ENCODE data around the gene STPG3. TPM values are rescaled to one million over a fixed set of nuclear protein-coding genes. Genes with fewer than 3 reads are reported as not detected.

STPG3 gene
- total and polyA plus RNA-seq, 2 of the 13 experiments (the other 11 are each of a cell fraction or from before 2014, with no cell fraction given), result not detected

DNA sequence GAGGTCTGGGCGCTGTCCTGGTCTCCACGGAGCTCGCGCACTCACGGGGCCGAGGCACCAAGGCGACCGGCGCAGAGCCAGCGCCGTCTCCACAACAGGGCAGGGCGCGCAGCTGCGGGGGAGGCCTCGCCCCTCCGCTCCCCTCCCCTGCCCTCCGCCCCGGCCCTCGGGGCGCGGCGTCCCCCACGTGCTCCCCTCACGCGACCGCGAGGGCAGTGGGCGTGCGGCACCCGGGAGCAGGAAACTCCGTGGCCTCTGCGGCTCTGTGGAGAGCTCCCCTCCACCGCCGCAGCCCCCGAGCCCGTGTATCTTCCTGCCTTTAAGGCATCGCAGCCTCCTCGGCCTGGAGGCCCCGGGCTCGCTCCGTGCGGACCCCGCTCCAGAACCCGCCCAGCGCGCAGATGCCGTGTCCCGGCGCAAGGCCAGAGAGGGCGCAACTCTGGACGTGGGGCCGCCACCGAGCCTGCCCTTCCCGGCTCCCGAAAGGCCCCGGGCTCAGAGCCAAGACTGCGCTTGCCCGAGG, 10.7 kb upstream of the STPG3 start (continued):
- TF ChIP-seq, protein P1, sequence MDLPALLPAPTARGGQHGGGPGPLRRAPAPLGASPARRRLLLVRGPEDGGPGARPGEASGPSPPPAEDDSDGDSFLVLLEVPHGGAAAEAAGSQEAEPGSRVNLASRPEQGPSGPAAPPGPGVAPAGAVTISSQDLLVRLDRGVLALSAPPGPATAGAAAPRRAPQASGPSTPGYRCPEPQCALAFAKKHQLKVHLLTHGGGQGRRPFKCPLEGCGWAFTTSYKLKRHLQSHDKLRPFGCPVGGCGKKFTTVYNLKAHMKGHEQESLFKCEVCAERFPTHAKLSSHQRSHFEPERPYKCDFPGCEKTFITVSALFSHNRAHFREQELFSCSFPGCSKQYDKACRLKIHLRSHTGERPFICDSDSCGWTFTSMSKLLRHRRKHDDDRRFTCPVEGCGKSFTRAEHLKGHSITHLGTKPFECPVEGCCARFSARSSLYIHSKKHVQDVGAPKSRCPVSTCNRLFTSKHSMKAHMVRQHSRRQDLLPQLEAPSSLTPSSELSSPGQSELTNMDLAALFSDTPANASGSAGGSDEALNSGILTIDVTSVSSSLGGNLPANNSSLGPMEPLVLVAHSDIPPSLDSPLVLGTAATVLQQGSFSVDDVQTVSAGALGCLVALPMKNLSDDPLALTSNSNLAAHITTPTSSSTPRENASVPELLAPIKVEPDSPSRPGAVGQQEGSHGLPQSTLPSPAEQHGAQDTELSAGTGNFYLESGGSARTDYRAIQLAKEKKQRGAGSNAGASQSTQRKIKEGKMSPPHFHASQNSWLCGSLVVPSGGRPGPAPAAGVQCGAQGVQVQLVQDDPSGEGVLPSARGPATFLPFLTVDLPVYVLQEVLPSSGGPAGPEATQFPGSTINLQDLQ (CRISPR knock-in tag; IDR thresholded peaks at IDR 0.05), result peak; percentile 73; the same call in 1 of the 2 replicates
- TF ChIP-seq, protein P2, sequence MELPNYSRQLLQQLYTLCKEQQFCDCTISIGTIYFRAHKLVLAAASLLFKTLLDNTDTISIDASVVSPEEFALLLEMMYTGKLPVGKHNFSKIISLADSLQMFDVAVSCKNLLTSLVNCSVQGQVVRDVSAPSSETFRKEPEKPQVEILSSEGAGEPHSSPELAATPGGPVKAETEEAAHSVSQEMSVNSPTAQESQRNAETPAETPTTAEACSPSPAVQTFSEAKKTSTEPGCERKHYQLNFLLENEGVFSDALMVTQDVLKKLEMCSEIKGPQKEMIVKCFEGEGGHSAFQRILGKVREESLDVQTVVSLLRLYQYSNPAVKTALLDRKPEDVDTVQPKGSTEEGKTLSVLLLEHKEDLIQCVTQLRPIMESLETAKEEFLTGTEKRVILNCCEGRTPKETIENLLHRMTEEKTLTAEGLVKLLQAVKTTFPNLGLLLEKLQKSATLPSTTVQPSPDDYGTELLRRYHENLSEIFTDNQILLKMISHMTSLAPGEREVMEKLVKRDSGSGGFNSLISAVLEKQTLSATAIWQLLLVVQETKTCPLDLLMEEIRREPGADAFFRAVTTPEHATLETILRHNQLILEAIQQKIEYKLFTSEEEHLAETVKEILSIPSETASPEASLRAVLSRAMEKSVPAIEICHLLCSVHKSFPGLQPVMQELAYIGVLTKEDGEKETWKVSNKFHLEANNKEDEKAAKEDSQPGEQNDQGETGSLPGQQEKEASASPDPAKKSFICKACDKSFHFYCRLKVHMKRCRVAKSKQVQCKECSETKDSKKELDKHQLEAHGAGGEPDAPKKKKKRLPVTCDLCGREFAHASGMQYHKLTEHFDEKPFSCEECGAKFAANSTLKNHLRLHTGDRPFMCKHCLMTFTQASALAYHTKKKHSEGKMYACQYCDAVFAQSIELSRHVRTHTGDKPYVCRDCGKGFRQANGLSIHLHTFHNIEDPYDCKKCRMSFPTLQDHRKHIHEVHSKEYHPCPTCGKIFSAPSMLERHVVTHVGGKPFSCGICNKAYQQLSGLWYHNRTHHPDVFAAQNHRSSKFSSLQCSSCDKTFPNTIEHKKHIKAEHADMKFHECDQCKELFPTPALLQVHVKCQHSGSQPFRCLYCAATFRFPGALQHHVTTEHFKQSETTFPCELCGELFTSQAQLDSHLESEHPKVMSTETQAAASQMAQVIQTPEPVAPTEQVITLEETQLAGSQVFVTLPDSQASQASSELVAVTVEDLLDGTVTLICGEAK (IDR thresholded peaks at IDR 0.05), result no peak
- TF ChIP-seq, protein P2 (CRISPR knock-in tag; IDR thresholded peaks at IDR 0.05), result peak; percentile 67
- no peak for TF ChIP-seq TARDBP (CRISPR knock-in tag; IDR thresholded peaks at IDR 0.05)
- TF ChIP-seq POLR2A (IDR thresholded peaks at IDR 0.05; ENCODE audit: insufficient read depth in 1 of 2, low read depth in 2 of 2, low read length in 2 of 2), result peak in 1 of 2 experiments; percentile 50; a peak in 1 of 4 replicates
- TF ChIP-seq, protein P3, sequence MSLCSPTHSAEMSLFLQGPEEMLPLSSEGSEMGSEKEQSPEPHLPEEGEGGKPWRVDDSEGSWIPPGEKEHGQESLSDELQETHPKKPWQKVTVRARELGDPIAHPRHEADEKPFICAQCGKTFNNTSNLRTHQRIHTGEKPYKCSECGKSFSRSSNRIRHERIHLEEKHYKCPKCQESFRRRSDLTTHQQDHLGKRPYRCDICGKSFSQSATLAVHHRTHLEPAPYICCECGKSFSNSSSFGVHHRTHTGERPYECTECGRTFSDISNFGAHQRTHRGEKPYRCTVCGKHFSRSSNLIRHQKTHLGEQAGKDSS (CRISPR knock-in tag; IDR thresholded peaks at IDR 0.05; ENCODE audit: borderline replicate concordance, low read depth), result 0 out of 2 replicates have a peak, but pooled peaks have one; percentile 75
- TF ChIP-seq GATAD2A (CRISPR knock-in tag; IDR thresholded peaks at IDR 0.05), result peak; percentile 46
- TF ChIP-seq ZNF12 (CRISPR knock-in tag; IDR thresholded peaks at IDR 0.05), result peak; percentile 61; the same call in 1 of the 2 replicates
- TF ChIP-seq ZBTB1 (CRISPR knock-in tag; IDR thresholded peaks at IDR 0.05; ENCODE audit: borderline replicate concordance), result no peak
- TF ChIP-seq ZNF260 (CRISPR knock-in tag; IDR thresholded peaks at IDR 0.05; ENCODE audit: borderline replicate concordance, low read depth), result 0 out of 2 replicates have a peak, but pooled peaks have one; percentile 75
- TF ChIP-seq, protein P4, sequence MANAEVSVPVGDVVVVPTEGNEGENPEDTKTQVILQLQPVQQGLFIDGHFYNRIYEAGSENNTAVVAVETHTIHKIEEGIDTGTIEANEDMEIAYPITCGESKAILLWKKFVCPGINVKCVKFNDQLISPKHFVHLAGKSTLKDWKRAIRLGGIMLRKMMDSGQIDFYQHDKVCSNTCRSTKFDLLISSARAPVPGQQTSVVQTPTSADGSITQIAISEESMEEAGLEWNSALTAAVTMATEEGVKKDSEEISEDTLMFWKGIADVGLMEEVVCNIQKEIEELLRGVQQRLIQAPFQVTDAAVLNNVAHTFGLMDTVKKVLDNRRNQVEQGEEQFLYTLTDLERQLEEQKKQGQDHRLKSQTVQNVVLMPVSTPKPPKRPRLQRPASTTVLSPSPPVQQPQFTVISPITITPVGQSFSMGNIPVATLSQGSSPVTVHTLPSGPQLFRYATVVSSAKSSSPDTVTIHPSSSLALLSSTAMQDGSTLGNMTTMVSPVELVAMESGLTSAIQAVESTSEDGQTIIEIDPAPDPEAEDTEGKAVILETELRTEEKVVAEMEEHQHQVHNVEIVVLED (CRISPR knock-in tag; IDR thresholded peaks at IDR 0.05; ENCODE audit: borderline replicate concordance), result peak; percentile 41; the same call in 1 of the 2 replicates
- no peak for TF ChIP-seq ZNF720 (CRISPR knock-in tag; IDR thresholded peaks at IDR 0.05)
- no peak for TF ChIP-seq HMGA1 (CRISPR knock-in tag; conservative IDR thresholded peaks at IDR 0.05)
- TF ChIP-seq HOXD1 (CRISPR knock-in tag; IDR thresholded peaks at IDR 0.05), result peak; percentile 54; the same call in 1 of the 2 replicates
- TF ChIP-seq HNRNPUL1 (IDR thresholded peaks at IDR 0.05; ENCODE audit: low read depth, low read length), result no peak

Data from HepG2 (cell line).